ENCODE data around the gene TIMP4. TPM values are rescaled to one million over a fixed set of nuclear protein-coding genes. Genes with fewer than 3 reads are reported as not detected.

The TIMP4 gene
- total RNA-seq, 1 experiment from 2014 or later = 8.4 TPM

GRCh38 chr3:12205171-12205570 is 46.5 kb upstream of the TIMP4 start:
- Histone ChIP-seq H2AK5ac (ENCODE audit: insufficient read length, low read length) (no peak overlapping the region), H4K91ac (ENCODE audit: insufficient read length, low read depth, low read length) (no peak overlapping the region), H2BK20ac (ENCODE audit: low read depth, low read length, poor library complexity, severe bottlenecking) (no peak overlapping the region), H3K9me3 (ENCODE audit: control insufficient read depth, low read depth, low read length) (no peaks in the 10 kb centered on the region), H3K23me2 (ENCODE audit: insufficient read length, low read depth, low read length, poor library complexity, severe bottlenecking) (no peaks in the 10 kb centered on the region), H2BK12ac (ENCODE audit: insufficient read length, low read depth, low read length) (no peak overlapping the region), H3K4ac (ENCODE audit: low read depth, low read length) (no peak overlapping the region), H3K56ac (ENCODE audit: insufficient read length, low read depth, low read length) (no peak overlapping the region), H4K20me1 (ENCODE audit: control insufficient read depth, insufficient read depth, insufficient read length) (no peaks in the 10 kb centered on the region), H3K18ac (ENCODE audit: insufficient read length, low read depth, low read length) (no peak overlapping the region), H3K79me2 (ENCODE audit: insufficient read depth, low read length) (no peaks in the 10 kb centered on the region), H4K5ac (ENCODE audit: insufficient read length, low read depth, low read length) (no peak overlapping the region), H3K79me1 (ENCODE audit: insufficient read depth, low read depth, low read length, poor library complexity, severe bottlenecking) (no peaks in the 10 kb centered on the region), H3K4me2 (ENCODE audit: insufficient read depth, insufficient read length, low read length) (no peak overlapping the region), H2BK15ac (ENCODE audit: low read depth, low read length) (no peak overlapping the region), H2AFZ (ENCODE audit: low read length) (no peak overlapping the region), H3K14ac (ENCODE audit: insufficient read depth, low read length) (no peak overlapping the region), H4K8ac (replicated peaks; ENCODE audit: insufficient read length, low read depth, low read length) (no peak overlapping the region), H2BK120ac (ENCODE audit: low read depth, low read length, poor library complexity, severe bottlenecking) (no peak overlapping the region), H3K23ac (ENCODE audit: insufficient read length, low read depth, low read length) (no peak overlapping the region), H3K4me1 (ENCODE audit: insufficient read depth, low read length) (no peaks in the 10 kb centered on the region), H2BK5ac (ENCODE audit: insufficient read length, low read length) (no peak overlapping the region), H3K27ac (ENCODE audit: insufficient read length, low read depth, low read length) (no peak overlapping the region), H3K9ac (ENCODE audit: extremely low read depth, insufficient read length, low read length) (no peak overlapping the region), H3K27me3 (ENCODE audit: insufficient read depth, low read length) (no peaks in the 10 kb centered on the region), H3T11ph (ENCODE audit: low read length) (no peak overlapping the region)
- no peak overlapping the region for H3K27ac Mint-ChIP-seq
- no peaks in the 10 kb centered on the region for H3K4me1 Mint-ChIP-seq
- DNase-seq = no peak
- no peak overlapping the region for H3K4me3 Mint-ChIP-seq
- H3K36me3 Mint-ChIP-seq (ENCODE audit: insufficient read depth in 1 of 3, low read depth in 3 of 3) = peaks cover 2 to 5% (median 5%) of the 10 kb centered on the region in 3 experiments; a peak in 5 of 7 replicates
- no peak for TF ChIP-seq CTCF (conservative IDR thresholded peaks at IDR 0.05)
- WGBS (ENCODE audit: extremely low coverage, insufficient read length, low lambda C conversion rate) = no CpG with 5 or more reads among the region's 4 CpGs
- no peaks in the 10 kb centered on the region for H3K9me3 Mint-ChIP-seq
- H3K27me3 Mint-ChIP-seq (ENCODE audit: low read depth) = no peaks in the 10 kb centered on the region
